HG03342 (cell line): ENCODE results near the gene CPN2.

ENCODE experiments used
- ATAC-seq: cut with Tn5 transposase; IDR thresholded peaks from one replicate; pipeline ENCODE4 v1.9.1; 2021; ENCODE audit warnings: mild to moderate bottlenecking, moderate library complexity; ENCODE audit not compliant: unreplicated experiment

Gene CPN2

GRCh38 chr3:194351080-194351672 is at the start of gene CPN2:
Gene CPN2, minus strand, starts transcription at chr3:194351328. Its CDS starts 8,626 bp downstream, at chr3:194342702.
- ATAC-seq = no peak

GRCh38 chr3:194399874-194400411 is 48.8 kb upstream of the CPN2 start:
- no peak for ATAC-seq

GRCh38 chr3:194399166-194399565 is 48.0 kb upstream of the CPN2 start, which contains the start of gene GP5:
Gene GP5, minus strand, starts transcription at chr3:194399266. Its CDS starts 984 bp downstream, at chr3:194398282.
- no peak for ATAC-seq

GRCh38 chr3:194397757-194398312 is 46.7 kb upstream of the CPN2 start:
- ATAC-seq = no peak

- no peak for ATAC-seq
Observed at GRCh38 chr3:194396859-194397756, 46.0 kb upstream of the CPN2 start.

GRCh38 chr3:194396539-194396858 is 45.4 kb upstream of the CPN2 start:
- no peak for ATAC-seq

- ATAC-seq = no peak
Observed at GRCh38 chr3:194395778-194396538, 44.8 kb upstream of the CPN2 start.

GRCh38 chr3:194395212-194395611 is 44.1 kb upstream of the CPN2 start:
- no peak for ATAC-seq

- ATAC-seq = no peak
Observed at GRCh38 chr3:194392576-194392975, 41.4 kb upstream of the CPN2 start.

- no peak for ATAC-seq
Observed at GRCh38 chr3:194390835-194391234, 39.7 kb upstream of the CPN2 start.

GRCh38 chr3:194389269-194389668 is 38.1 kb upstream of the CPN2 start:
- no peak for ATAC-seq

GRCh38 chr3:194387926-194388418 is 36.8 kb upstream of the CPN2 start:
- no peak for ATAC-seq

- ATAC-seq = no peak
Observed at GRCh38 chr3:194387276-194387675, 36.1 kb upstream of the CPN2 start.

GRCh38 chr3:194386648-194387047 is 35.5 kb upstream of the CPN2 start:
- ATAC-seq = no peak

- ATAC-seq = no peak
Observed at GRCh38 chr3:194386066-194386465, 34.9 kb upstream of the CPN2 start.

- ATAC-seq = no peak
Observed at GRCh38 chr3:194384569-194385001, 33.5 kb upstream of the CPN2 start.

- no peak for ATAC-seq
Observed at GRCh38 chr3:194384156-194384555, 33.0 kb upstream of the CPN2 start.

GRCh38 chr3:194383276-194383940 is 32.3 kb upstream of the CPN2 start:
- ATAC-seq = no peak

- no peak for ATAC-seq
Observed at GRCh38 chr3:194382892-194383223, 31.7 kb upstream of the CPN2 start.

GRCh38 chr3:194382196-194382891 is 31.2 kb upstream of the CPN2 start:
- ATAC-seq = no peak
